Neural cell (in vitro differentiated cells): ENCODE data around the gene ADRM1. TPM values are rescaled to one million over a fixed set of nuclear protein-coding genes. Genes with fewer than 3 reads are reported as not detected.

ENCODE experiments used
- H2AFZ ChIP-seq: fragments of 200-600, 300-800 bp; sonication (generic), shearing (Covaris generic); 2 replicates; pipeline ENCODE4 v1.6.0; 2014; ENCODE audit warnings: low read depth, mild to moderate bottlenecking, antibody characterized with exemption, low read length, moderate library complexity
- H3F3A ChIP-seq: fragments of 200-600 bp; shearing (Covaris generic); 2 replicates; pipeline ENCODE4 v1.6.1; 2016; ENCODE audit warnings: mild to moderate bottlenecking, moderate library complexity, mixed read lengths, antibody characterized with exemption, low read length; ENCODE audit not compliant: insufficient read depth, poor library complexity, severe bottlenecking
- H3K27ac ChIP-seq: fragments of 200-600, 300-800 bp; sonication (generic), shearing (Covaris generic); 2 replicates; pipeline ENCODE4 v1.5.1; 2014; ENCODE audit warnings: mild to moderate bottlenecking, low read length, moderate library complexity
- H3K27me3 ChIP-seq: fragments of 300-800, 200-600 bp; sonication (generic), shearing (Covaris generic); 2 replicates; pipeline ENCODE4 v1.6.0; 2014; ENCODE audit warnings: mild to moderate bottlenecking, low read depth, low read length, moderate library complexity; ENCODE audit not compliant: insufficient read depth
- H3K36me3 ChIP-seq: fragments of 300-800, 200-600 bp; sonication (generic), shearing (Covaris generic); 2 replicates; pipeline ENCODE4 v1.5.1; 2014; ENCODE audit warnings: mild to moderate bottlenecking, antibody characterized with exemption, low read length, moderate library complexity; ENCODE audit not compliant: insufficient read depth
- H3K4me2 ChIP-seq: fragments of 300-800, 200-600 bp; sonication (generic), shearing (Covaris generic); 2 replicates; pipeline ENCODE4 v1.6.0; 2014; ENCODE audit warnings: mild to moderate bottlenecking, low read length
- H3K4me3 ChIP-seq: fragments of 300-800, 200-600 bp; sonication (generic), shearing (Covaris generic); 2 replicates; pipeline ENCODE4 v1.5.1; 2014; ENCODE audit warnings: mild to moderate bottlenecking, low read length, moderate library complexity
- H3K79me2 ChIP-seq: fragments of 200-600 bp; shearing (Covaris generic); replicated peaks from 2 replicates; pipeline ENCODE4 v1.6.0; 2014; ENCODE audit warnings: mild to moderate bottlenecking, low read length, moderate library complexity; ENCODE audit not compliant: insufficient read depth
- H3K9ac ChIP-seq: fragments of 300-800, 200-600 bp; sonication (generic), shearing (Covaris generic); 2 replicates; pipeline ENCODE4 v1.6.1; 2016; ENCODE audit warnings: mild to moderate bottlenecking, low read length, mixed read lengths
- H3K9me2 ChIP-seq: fragments of 200-600 bp; shearing (Covaris generic); 2 replicates; pipeline ENCODE4 v1.6.1; 2016; ENCODE audit warnings: mild to moderate bottlenecking, low read length, mixed read lengths; ENCODE audit not compliant: insufficient read depth
- H3K9me3 ChIP-seq: fragments of 200-600, 300-800 bp; sonication (generic), shearing (Covaris generic); 2 replicates; pipeline ENCODE4 v1.6.1; 2016; ENCODE audit warnings: mild to moderate bottlenecking, mixed run types, low read length, moderate library complexity, mixed read lengths
- H4K20me1 ChIP-seq: fragments of 200-600 bp; shearing (Covaris generic); 2 replicates; pipeline ENCODE4 v1.6.1; 2016; ENCODE audit warnings: mild to moderate bottlenecking, mixed run types; ENCODE audit not compliant: insufficient read depth
- EP300 ChIP-seq: fragments of 450-650 bp; conservative IDR thresholded peaks from 2 replicates; pipeline ENCODE4 v1.6.1; 2014; ENCODE audit warnings: antibody characterized with exemption, mild to moderate bottlenecking, moderate library complexity; ENCODE audit not compliant: poor library complexity, severe bottlenecking
- EZH2 ChIP-seq: fragments of 200-600, 300-800 bp; shearing (Covaris generic), sonication (generic); IDR thresholded peaks from 2 replicates; pipeline ENCODE4 v1.6.1; 2014; ENCODE audit warnings: antibody characterized with exemption, low read length, borderline replicate concordance, mild to moderate bottlenecking; ENCODE audit not compliant: insufficient read depth, poor library complexity, severe bottlenecking
- MXI1 ChIP-seq: fragments of 450-650 bp; conservative IDR thresholded peaks from 2 replicates; pipeline ENCODE4 v1.6.1; 2014; ENCODE audit warnings: antibody characterized with exemption, mild to moderate bottlenecking; ENCODE audit not compliant: poor library complexity, severe bottlenecking
- POLR2AphosphoS5 ChIP-seq: IDR thresholded peaks from 2 replicates; pipeline ENCODE4 v1.6.1; 2012
- RAD21 ChIP-seq: fragments of 450-650 bp; conservative IDR thresholded peaks from 2 replicates; pipeline ENCODE4 v1.6.1; 2014; ENCODE audit warnings: antibody characterized with exemption, mild to moderate bottlenecking, moderate library complexity
- SMC3 ChIP-seq: fragments of 450-650 bp; conservative IDR thresholded peaks from 2 replicates; pipeline ENCODE4 v1.6.1; 2014; ENCODE audit warnings: antibody characterized with exemption, mild to moderate bottlenecking, moderate library complexity; ENCODE audit not compliant: poor library complexity
- TAF1 ChIP-seq: IDR thresholded peaks from 2 replicates; pipeline ENCODE4 v1.6.1; 2012; ENCODE audit warnings: low read depth
- polyA plus RNA-seq: library from polyadenylated mRNA; depleted of rRNA; stranded (reverse); fragments of >200 nt; gene quantifications from 2 replicates; pipeline ENCODE4 v1.2.3, GENCODE V29; 2014
- TF ChIP-seq, protein P1 (sequence below): fragments of 450-650 bp; IDR thresholded peaks from 2 replicates; pipeline ENCODE4 v1.5.1; 2014; ENCODE audit warnings: antibody characterized with exemption, mild to moderate bottlenecking, moderate library complexity; ENCODE audit not compliant: poor library complexity, severe bottlenecking
- TF ChIP-seq, protein P2 (sequence below): IDR thresholded peaks from 2 replicates; pipeline ENCODE4 v1.6.1; 2012; ENCODE audit warnings: borderline replicate concordance

Gene ADRM1
- polyA plus RNA-seq, 1 donor from 2014 or later = 111 TPM

DNA sequence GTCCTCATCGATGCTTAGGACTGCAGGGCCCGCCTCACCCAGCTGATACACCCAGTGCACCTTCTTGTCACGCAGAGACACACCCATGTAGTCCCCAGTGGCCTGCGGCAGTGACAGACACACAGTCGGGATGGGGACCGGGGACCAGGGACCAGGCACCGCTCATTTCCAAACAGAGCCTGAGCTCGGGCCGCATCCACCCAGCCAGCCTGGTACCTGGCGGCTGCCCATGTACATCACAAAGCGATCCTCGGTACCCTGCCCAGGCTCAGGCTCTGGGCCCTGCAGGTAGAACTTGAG is 11.5 kb downstream of the ADRM1 start:
- no peaks in the 10 kb centered on the region for H3K9me3 ChIP-seq
- no peak overlapping the region for H3K4me3 ChIP-seq
- no peak overlapping the region for H2AFZ ChIP-seq
- H4K20me1 ChIP-seq = no peaks in the 10 kb centered on the region
- H3K27me3 ChIP-seq = no peaks in the 10 kb centered on the region
- H3K27ac ChIP-seq = no peak overlapping the region
- no peaks in the 10 kb centered on the region for H3K9me2 ChIP-seq
- no peak overlapping the region for H3K9ac ChIP-seq
- H3K4me2 ChIP-seq = no peak overlapping the region
- H3K36me3 ChIP-seq = no peaks in the 10 kb centered on the region
- TF ChIP-seq TAF1 = no peak
- TF ChIP-seq EZH2 = no peak
- no peak for TF ChIP-seq RAD21
- TF ChIP-seq, protein P1, sequence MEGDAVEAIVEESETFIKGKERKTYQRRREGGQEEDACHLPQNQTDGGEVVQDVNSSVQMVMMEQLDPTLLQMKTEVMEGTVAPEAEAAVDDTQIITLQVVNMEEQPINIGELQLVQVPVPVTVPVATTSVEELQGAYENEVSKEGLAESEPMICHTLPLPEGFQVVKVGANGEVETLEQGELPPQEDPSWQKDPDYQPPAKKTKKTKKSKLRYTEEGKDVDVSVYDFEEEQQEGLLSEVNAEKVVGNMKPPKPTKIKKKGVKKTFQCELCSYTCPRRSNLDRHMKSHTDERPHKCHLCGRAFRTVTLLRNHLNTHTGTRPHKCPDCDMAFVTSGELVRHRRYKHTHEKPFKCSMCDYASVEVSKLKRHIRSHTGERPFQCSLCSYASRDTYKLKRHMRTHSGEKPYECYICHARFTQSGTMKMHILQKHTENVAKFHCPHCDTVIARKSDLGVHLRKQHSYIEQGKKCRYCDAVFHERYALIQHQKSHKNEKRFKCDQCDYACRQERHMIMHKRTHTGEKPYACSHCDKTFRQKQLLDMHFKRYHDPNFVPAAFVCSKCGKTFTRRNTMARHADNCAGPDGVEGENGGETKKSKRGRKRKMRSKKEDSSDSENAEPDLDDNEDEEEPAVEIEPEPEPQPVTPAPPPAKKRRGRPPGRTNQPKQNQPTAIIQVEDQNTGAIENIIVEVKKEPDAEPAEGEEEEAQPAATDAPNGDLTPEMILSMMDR = no peak
- TF ChIP-seq, protein P2, sequence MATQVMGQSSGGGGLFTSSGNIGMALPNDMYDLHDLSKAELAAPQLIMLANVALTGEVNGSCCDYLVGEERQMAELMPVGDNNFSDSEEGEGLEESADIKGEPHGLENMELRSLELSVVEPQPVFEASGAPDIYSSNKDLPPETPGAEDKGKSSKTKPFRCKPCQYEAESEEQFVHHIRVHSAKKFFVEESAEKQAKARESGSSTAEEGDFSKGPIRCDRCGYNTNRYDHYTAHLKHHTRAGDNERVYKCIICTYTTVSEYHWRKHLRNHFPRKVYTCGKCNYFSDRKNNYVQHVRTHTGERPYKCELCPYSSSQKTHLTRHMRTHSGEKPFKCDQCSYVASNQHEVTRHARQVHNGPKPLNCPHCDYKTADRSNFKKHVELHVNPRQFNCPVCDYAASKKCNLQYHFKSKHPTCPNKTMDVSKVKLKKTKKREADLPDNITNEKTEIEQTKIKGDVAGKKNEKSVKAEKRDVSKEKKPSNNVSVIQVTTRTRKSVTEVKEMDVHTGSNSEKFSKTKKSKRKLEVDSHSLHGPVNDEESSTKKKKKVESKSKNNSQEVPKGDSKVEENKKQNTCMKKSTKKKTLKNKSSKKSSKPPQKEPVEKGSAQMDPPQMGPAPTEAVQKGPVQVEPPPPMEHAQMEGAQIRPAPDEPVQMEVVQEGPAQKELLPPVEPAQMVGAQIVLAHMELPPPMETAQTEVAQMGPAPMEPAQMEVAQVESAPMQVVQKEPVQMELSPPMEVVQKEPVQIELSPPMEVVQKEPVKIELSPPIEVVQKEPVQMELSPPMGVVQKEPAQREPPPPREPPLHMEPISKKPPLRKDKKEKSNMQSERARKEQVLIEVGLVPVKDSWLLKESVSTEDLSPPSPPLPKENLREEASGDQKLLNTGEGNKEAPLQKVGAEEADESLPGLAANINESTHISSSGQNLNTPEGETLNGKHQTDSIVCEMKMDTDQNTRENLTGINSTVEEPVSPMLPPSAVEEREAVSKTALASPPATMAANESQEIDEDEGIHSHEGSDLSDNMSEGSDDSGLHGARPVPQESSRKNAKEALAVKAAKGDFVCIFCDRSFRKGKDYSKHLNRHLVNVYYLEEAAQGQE = no peak
- TF ChIP-seq POLR2AphosphoS5 = no peak
- no peak for TF ChIP-seq EP300
- no peak for TF ChIP-seq SMC3
- TF ChIP-seq MXI1 = no peak
- H3F3A ChIP-seq = no peaks in the 10 kb centered on the region
- H3K79me2 ChIP-seq = no peaks in the 10 kb centered on the region

GRCh38 chr20:62314711-62315302 is 12.0 kb downstream of the ADRM1 start:
- no peaks in the 10 kb centered on the region for H3K9me3 ChIP-seq
- H3K9ac ChIP-seq = no peak overlapping the region
- TF ChIP-seq TAF1 = no peak
- H3K36me3 ChIP-seq = no peaks in the 10 kb centered on the region
- H3K79me2 ChIP-seq = no peaks in the 10 kb centered on the region
- no peak overlapping the region for H3K4me3 ChIP-seq
- no peaks in the 10 kb centered on the region for H3F3A ChIP-seq
- no peak overlapping the region for H3K27ac ChIP-seq
- H3K4me2 ChIP-seq = no peak overlapping the region
- no peaks in the 10 kb centered on the region for H3K9me2 ChIP-seq
- H4K20me1 ChIP-seq = no peaks in the 10 kb centered on the region
- H2AFZ ChIP-seq = no peak overlapping the region
- no peaks in the 10 kb centered on the region for H3K27me3 ChIP-seq

DNA sequence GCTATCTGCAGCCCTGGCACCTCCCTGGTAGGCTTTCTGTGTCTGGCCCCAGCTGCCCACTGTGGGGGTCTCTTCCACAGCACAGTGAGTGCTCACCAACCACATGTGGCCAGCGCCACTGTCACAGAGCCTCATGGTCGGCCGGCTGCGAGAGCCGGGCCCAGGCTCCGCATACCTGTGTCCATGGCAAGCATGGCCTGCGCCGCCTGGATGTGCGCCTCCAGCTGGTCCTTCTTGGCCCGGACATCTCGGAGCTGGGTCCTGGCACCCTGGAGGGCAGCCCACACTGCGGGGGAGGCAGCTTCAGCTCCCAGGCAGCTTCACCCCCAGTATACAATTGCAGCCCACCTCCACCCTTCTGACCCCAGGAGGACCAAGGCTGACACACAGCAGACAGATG is 13.0 kb downstream of the ADRM1 start:
- no peaks in the 10 kb centered on the region for H4K20me1 ChIP-seq
- no peak overlapping the region for H3K9ac ChIP-seq
- no peak overlapping the region for H3K4me2 ChIP-seq
- no peaks in the 10 kb centered on the region for H3K9me2 ChIP-seq
- H3K79me2 ChIP-seq = no peaks in the 10 kb centered on the region
- no peak overlapping the region for H3K27ac ChIP-seq
- no peaks in the 10 kb centered on the region for H3K9me3 ChIP-seq
- H3K4me3 ChIP-seq = no peak overlapping the region
- no peaks in the 10 kb centered on the region for H3K27me3 ChIP-seq
- no peak overlapping the region for H2AFZ ChIP-seq
- no peaks in the 10 kb centered on the region for H3K36me3 ChIP-seq
- TF ChIP-seq, protein P1 = no peak
- TF ChIP-seq EP300 (no peak), SMC3 (no peak)
- no peaks in the 10 kb centered on the region for H3F3A ChIP-seq
